Measurements from ENCODE around the gene RGS8.

RGS8 gene

GRCh38 chr1:182684116-182684828 lies at the start of gene RGS8:
Gene RGS8, minus strand, starts transcription at chr1:182684587. Its CDS starts 14,938 bp downstream, at chr1:182669649.
- DNase-seq (ENCODE audit: low read depth) = no peak

- no peak for DNase-seq (ENCODE audit: low read depth)
Measured at GRCh38 chr1:182731852-182732575, 47.6 kb upstream of the RGS8 start.

GRCh38 chr1:182726912-182727311 lies 42.5 kb upstream of the RGS8 start:
- no peak for DNase-seq (ENCODE audit: low read depth)

- DNase-seq (ENCODE audit: low read depth) = no peak
Measured at GRCh38 chr1:182725259-182726255, 41.2 kb upstream of the RGS8 start.

GRCh38 chr1:182724215-182724614 lies 39.8 kb upstream of the RGS8 start:
- no peak for DNase-seq (ENCODE audit: low read depth)

GRCh38 chr1:182723200-182723599 lies 38.8 kb upstream of the RGS8 start:
- no peak for DNase-seq (ENCODE audit: low read depth)

GRCh38 chr1:182721525-182721924 lies 37.1 kb upstream of the RGS8 start:
- no peak for DNase-seq (ENCODE audit: low read depth)

- no peak for DNase-seq (ENCODE audit: low read depth)
Measured at GRCh38 chr1:182720463-182720862, 36.1 kb upstream of the RGS8 start.

- no peak for DNase-seq (ENCODE audit: low read depth)
Measured at GRCh38 chr1:182719553-182719952, 35.2 kb upstream of the RGS8 start.

GRCh38 chr1:182718311-182718710 lies 33.9 kb upstream of the RGS8 start:
- no peak for DNase-seq (ENCODE audit: low read depth)

- no peak for DNase-seq (ENCODE audit: low read depth)
Measured at GRCh38 chr1:182716740-182717720, 32.6 kb upstream of the RGS8 start.

- no peak for DNase-seq (ENCODE audit: low read depth)
Measured at GRCh38 chr1:182715531-182715930, 31.1 kb upstream of the RGS8 start.

GRCh38 chr1:182714546-182714945 lies 30.2 kb upstream of the RGS8 start:
- no peak for DNase-seq (ENCODE audit: low read depth)

- DNase-seq (ENCODE audit: low read depth) = no peak
Measured at GRCh38 chr1:182713939-182714338, 29.6 kb upstream of the RGS8 start.

GRCh38 chr1:182713492-182713891 lies 29.1 kb upstream of the RGS8 start:
- no peak for DNase-seq (ENCODE audit: low read depth)

- no peak for DNase-seq (ENCODE audit: low read depth)
Measured at GRCh38 chr1:182709855-182710254, 25.5 kb upstream of the RGS8 start.

- no peak for DNase-seq (ENCODE audit: low read depth)
Measured at GRCh38 chr1:182709225-182709764, 24.9 kb upstream of the RGS8 start.

GRCh38 chr1:182707122-182707521 lies 22.7 kb upstream of the RGS8 start:
- no peak for DNase-seq (ENCODE audit: low read depth)

GRCh38 chr1:182704677-182705076 lies 20.3 kb upstream of the RGS8 start:
- no peak for DNase-seq (ENCODE audit: low read depth)

GRCh38 chr1:182703539-182703938 lies 19.2 kb upstream of the RGS8 start:
- DNase-seq (ENCODE audit: low read depth) = no peak

All from T-helper 22 cell (primary cell).